Adrenal gland (tissue), 5 donors: ENCODE data around the gene VIPR1.

ENCODE experiments used
- CTCF ChIP-seq, 6 experiments: fragments of 450-650 bp in 4 of 6; fragments of 200-600 bp in 2 of 6; sonication (generic) in 1 of 6; IDR thresholded peaks; 1 replicate in 5 of 6; 2 replicates in 1 of 6; pipeline versions ENCODE4 v1.5.1 to v1.8.0; 2016 to 2021; ENCODE audit warnings: antibody characterized with exemption in 6 of 6, mild to moderate bottlenecking in 2 of 6, moderate library complexity in 1 of 6
- POLR2A ChIP-seq, 2 donors: fragments of 450-650 bp; IDR thresholded peaks; one replicate each; pipeline ENCODE4 v1.6.1; 2017; ENCODE audit warnings: antibody characterized with exemption in 2 of 2, mild to moderate bottlenecking in 2 of 2, moderate library complexity in 1 of 2
- donor health status: DM: no; HTN: no; CAD: no.

GRCh38 chr3:42507252-42507651 lies 4.8 kb downstream of the VIPR1 start:
- TF ChIP-seq CTCF (IDR thresholded peaks at IDR 0.05) (no peak), POLR2A (IDR thresholded peaks at IDR 0.05) (no peak)
